H1 (cell line): ENCODE measurements around the gene CIAO2B. TPM values are rescaled to one million over a fixed set of nuclear protein-coding genes. Genes with fewer than 3 reads are reported as not detected.
"Not testable (repeated sequence)": the region's sequence is repeated elsewhere in the genome, so short reads cannot be mapped to it uniquely, and the experiment has no call there.

Source experiments
- CTCF ChIA-PET: fragments of 300-600 bp; sonication (Branson Sonifier 250); formaldehyde crosslinking; loops from one replicate; lab custom pipeline; 2021; ENCODE audit not compliant: partially characterized antibody; lab: Charles Lee
- POLR2A ChIA-PET: fragments of 300-600 bp; sonication (Branson Sonifier 250); formaldehyde crosslinking; loops from one replicate; lab custom pipeline; 2021; ENCODE audit warnings: inconsistent platforms; ENCODE audit not compliant: partially characterized antibody; lab: Charles Lee
- DNase-seq, 2 experiments: peaks; one replicate each; pipeline versions ENCODE4 v3.0.0 to v3.0.0-alpha.2; 2010 to 2022; ENCODE audit warnings: low spot score in 2 of 2, low read depth in 1 of 2, mixed read lengths in 1 of 2
- FAIRE-seq: peaks from 2 replicates; lab custom pipeline; 2011; peaks lifted over from hg19 to GRCh38; lab: Jason Lieb, UNC
- H2AFZ ChIP-seq: 2 replicates; pipeline ENCODE4 v1.8.1; 2012; ENCODE audit warnings: low read length, inconsistent platforms
- H2AK5ac ChIP-seq: 2 replicates; pipeline ENCODE4 v1.6.1; 2013; ENCODE audit warnings: low read depth, low read length
- H2BK120ac ChIP-seq: replicated peaks from 2 replicates; pipeline ENCODE3; 2013; ENCODE audit warnings: low read depth, low read length, inconsistent platforms
- H2BK12ac ChIP-seq: 2 replicates; pipeline ENCODE4 v1.6.1; 2013; ENCODE audit warnings: low read depth, low read length
- H2BK15ac ChIP-seq: 2 replicates; pipeline ENCODE4 v1.6.1; 2013; ENCODE audit warnings: low read length
- H2BK20ac ChIP-seq: 2 replicates; pipeline ENCODE4 v1.6.1; 2013; ENCODE audit warnings: low read length
- H2BK5ac ChIP-seq: 2 replicates; pipeline ENCODE4 v1.6.1; 2013; ENCODE audit warnings: low read depth, low read length
- H3K14ac ChIP-seq: 2 replicates; pipeline ENCODE4 v1.6.1; 2013; ENCODE audit warnings: inconsistent platforms; ENCODE audit not compliant: insufficient read length
- H3K18ac ChIP-seq: 2 replicates; pipeline ENCODE4 v1.6.1; 2013; ENCODE audit warnings: low read length; ENCODE audit errors: extremely low read depth
- H3K23ac ChIP-seq: 2 replicates; pipeline ENCODE4 v1.6.1; 2013; ENCODE audit warnings: inconsistent platforms; ENCODE audit not compliant: insufficient read length
- H3K23me2 ChIP-seq: 2 replicates; pipeline ENCODE4 v1.6.1; 2013; ENCODE audit warnings: low read depth, low read length
- H3K27ac ChIP-seq: 2 replicates; pipeline ENCODE4 v1.6.1; 2011; ENCODE audit warnings: low read depth, low read length, inconsistent platforms
- H3K27me3 ChIP-seq, 4 experiments: replicated peaks in 1 of 4; 1 replicate in 1 of 4; 2 replicates in 3 of 4; pipeline versions ENCODE4 v1.6.1 to v1.8.1; 2011 to 2013; ENCODE audit warnings: low read length in 3 of 4, mild to moderate bottlenecking in 3 of 4, inconsistent platforms in 2 of 4, mixed read lengths in 2 of 4, moderate library complexity in 1 of 4; ENCODE audit not compliant: control insufficient read depth in 3 of 4, insufficient read depth in 3 of 4; ENCODE audit errors: extremely low read depth in 1 of 4
- H3K36me3 ChIP-seq, 4 experiments: 2 replicates each; pipeline versions ENCODE4 v1.6.1 to v1.8.1; 2011 to 2013; ENCODE audit warnings: mild to moderate bottlenecking in 4 of 4, low read length in 3 of 4, moderate library complexity in 2 of 4, control low read depth in 1 of 4, inconsistent platforms in 1 of 4; ENCODE audit not compliant: insufficient read depth in 4 of 4, control insufficient read depth in 2 of 4
- H3K4ac ChIP-seq: replicated peaks from 2 replicates; pipeline ENCODE3; 2013; ENCODE audit warnings: low read length, low read depth, mixed read lengths, inconsistent platforms; ENCODE audit not compliant: insufficient read length
- H3K4me1 ChIP-seq, 4 experiments: replicated peaks in 1 of 4; 1 replicate in 1 of 4; 2 replicates in 3 of 4; pipeline versions ENCODE4 v1.6.1 to v1.8.1; 2011 to 2013; ENCODE audit warnings: low read length in 3 of 4, inconsistent platforms in 2 of 4, mixed read lengths in 1 of 4; ENCODE audit not compliant: insufficient read depth in 4 of 4, control insufficient read depth in 3 of 4
- H3K4me2 ChIP-seq, 2 experiments: 2 replicates each; pipeline versions ENCODE4 v1.6.1 to v1.8.1; 2011 to 2013; ENCODE audit warnings: low read depth in 2 of 2, low read length in 2 of 2, control low read depth in 1 of 2, inconsistent platforms in 1 of 2, mild to moderate bottlenecking in 1 of 2; ENCODE audit not compliant: insufficient read depth in 1 of 2
- H3K4me3 ChIP-seq, 4 experiments: fragments of 200-600, 300-600 bp in 1 of 4; sonication (generic), shearing (Covaris generic), sonication (Bioruptor Twin) in 1 of 4; 2 replicates each; pipeline versions ENCODE4 v1.5.1 to v1.8.1; 2011 to 2016; ENCODE audit warnings: low read length in 4 of 4, low read depth in 3 of 4, control low read depth in 2 of 4, inconsistent platforms in 2 of 4, mild to moderate bottlenecking in 2 of 4, mixed read lengths in 1 of 4, moderate library complexity in 1 of 4; ENCODE audit not compliant: insufficient read depth in 2 of 4; ENCODE audit errors: extremely low read depth in 1 of 4
- H3K56ac ChIP-seq: replicated peaks from 2 replicates; pipeline ENCODE3; 2013; ENCODE audit warnings: low read depth, mild to moderate bottlenecking, mixed read lengths, low read length, inconsistent platforms; ENCODE audit not compliant: insufficient read length
- H3K79me1 ChIP-seq: 2 replicates; pipeline ENCODE4 v1.6.1; 2013; ENCODE audit warnings: low read depth, low read length, control low read depth
- H3K79me2 ChIP-seq, 2 experiments: 2 replicates each; pipeline versions ENCODE4 v1.6.1 to v1.8.1; 2012 to 2013; ENCODE audit warnings: low read length in 2 of 2, mild to moderate bottlenecking in 2 of 2, inconsistent platforms in 1 of 2; ENCODE audit not compliant: insufficient read depth in 2 of 2, control insufficient read depth in 1 of 2
- H3K9ac ChIP-seq, 4 experiments: replicated peaks in 1 of 4; 1 replicate in 1 of 4; 2 replicates in 3 of 4; pipeline versions ENCODE4 v1.6.1 to v1.8.1; 2011 to 2013; ENCODE audit warnings: low read depth in 3 of 4, low read length in 3 of 4, control low read depth in 2 of 4, mild to moderate bottlenecking in 2 of 4, moderate library complexity in 2 of 4, inconsistent platforms in 1 of 4; ENCODE audit errors: extremely low read depth in 1 of 4
- H3K9me3 ChIP-seq, 2 experiments: 2 replicates each; pipeline versions ENCODE4 v1.6.1 to v1.8.1; 2012 to 2013; ENCODE audit warnings: mild to moderate bottlenecking in 2 of 2, moderate library complexity in 2 of 2, control low read depth in 1 of 2, inconsistent platforms in 1 of 2, low read depth in 1 of 2, low read length in 1 of 2, mixed read lengths in 1 of 2; ENCODE audit not compliant: insufficient read depth in 2 of 2
- H4K20me1 ChIP-seq, 2 experiments: replicated peaks in 1 of 2; 2 replicates each; pipeline versions ENCODE3 to v1.8.1; 2011 to 2013; ENCODE audit warnings: inconsistent platforms in 2 of 2, low read length in 2 of 2, mild to moderate bottlenecking in 1 of 2; ENCODE audit not compliant: insufficient read depth in 2 of 2, control insufficient read depth in 1 of 2
- H4K5ac ChIP-seq: 2 replicates; pipeline ENCODE4 v1.6.1; 2013; ENCODE audit warnings: low read length, low read depth, mixed read lengths, inconsistent platforms; ENCODE audit not compliant: insufficient read length
- H4K8ac ChIP-seq: 2 replicates; pipeline ENCODE4 v1.8.0; 2013; ENCODE audit warnings: mild to moderate bottlenecking, moderate library complexity, low read length, inconsistent platforms; ENCODE audit not compliant: insufficient read depth; ENCODE audit errors: extremely low read depth
- H4K91ac ChIP-seq: replicated peaks from 2 replicates; pipeline ENCODE3; 2013; ENCODE audit warnings: low read length, mixed read lengths, inconsistent platforms; ENCODE audit not compliant: insufficient read length
- WGBS, 2 experiments: shearing (Covaris generic) in 1 of 2; methylation state at CpG; one replicate each; pipeline versions ENCODE4 v1.1.6 to v1.1.7; 2013 to 2015; ENCODE audit warnings: low lambda C conversion rate in 2 of 2, mixed read lengths in 2 of 2, inconsistent platforms in 1 of 2, low coverage in 1 of 2, missing lambda C conversion rate in 1 of 2; ENCODE audit not compliant: insufficient replicate concordance in 2 of 2, insufficient coverage in 1 of 2, insufficient read length in 1 of 2; ENCODE audit errors: extremely low coverage in 1 of 2, missing lambda C conversion rate in 1 of 2; 5-methylcytosine and 5-hydroxymethylcytosine counted together
- polyA plus RNA-seq, 7 experiments: library from polyadenylated mRNA; depleted of rRNA in 3 of 7; stranded (reverse) in 5 of 7; unstranded in 2 of 7; fragments of >200 nt in 5 of 7; fragments of 200-250 nt in 2 of 7; gene quantifications; 1 replicate in 5 of 7; 2 replicates in 1 of 7; 4 replicates in 1 of 7; pipeline versions ENCODE4 v1.2.1 to v1.2.3, GENCODE V29; 2011 to 2013; ENCODE audit warnings: missing spikeins in 2 of 7, mixed read lengths in 2 of 7
- total RNA-seq: library from RNA; stranded (reverse); fragmentation: NEBNext Ultra II Directional; extraction: Animal tissue kit (Norgen Biotek cat#: 25700); gene quantifications from 2 replicates; pipeline ENCODE4 v1.2.1, GENCODE V29; 2021

The CIAO2B gene
- total and polyA plus RNA-seq, 2 of the 8 experiments (the other 6 are each of a cell fraction or from before 2014, with no cell fraction given), result 65.6 to 248 TPM

GRCh38 chr16:66974932-66975246, 40.7 kb upstream of the CIAO2B start:
- ChIA-PET CTCF (interaction anchor here (1.3 to 10.2 kb wide), 12 partner anchors 13 to 313 kb away, joined by 3 to 130 read pairs (median 19); partner anchors contain the start of genes B3GNT9, CES3, CES4A and NOL3), POLR2A (interaction anchor here (1.2 kb wide), 1 partner anchor 131 kb away, joined by 3 read pairs; no protein-coding TSS in a partner anchor)
- not testable (repeated sequence) for H4K91ac ChIP-seq, H3K14ac ChIP-seq, H3K27me3 ChIP-seq, H3K79me2 ChIP-seq, H3K36me3 ChIP-seq, H4K8ac ChIP-seq, H2BK15ac ChIP-seq, H3K56ac ChIP-seq, H3K23me2 ChIP-seq, H3K4me2 ChIP-seq, H2BK5ac ChIP-seq, DNase-seq, H3K9me3 ChIP-seq, H4K5ac ChIP-seq, H2BK120ac ChIP-seq, H3K23ac ChIP-seq, H2BK20ac ChIP-seq, H3K79me1 ChIP-seq, H3K4me3 ChIP-seq, H2AFZ ChIP-seq, FAIRE-seq, H2BK12ac ChIP-seq, H3K4ac ChIP-seq, H3K4me1 ChIP-seq, H3K9ac ChIP-seq, H2AK5ac ChIP-seq, H3K27ac ChIP-seq, H3K18ac ChIP-seq, H4K20me1 ChIP-seq
- WGBS, 2 experiments, result 85% methylated on average over 11 of the region's 11 CpGs; no CpG with 5 or more reads in 1 of the 2 experiments
